ENCODE measurements around the gene KRTAP5-7.

GRCh38 chr11:71499546-71499945 is 27.5 kb upstream of the KRTAP5-7 start:
- TF ChIP-seq CTCF (conservative IDR thresholded peaks at IDR 0.05) (no peak), EZH2 (IDR thresholded peaks at IDR 0.05; ENCODE audit: low read depth) (no peak)

Data from PC-9 (cell line).